HCT116 (cell line): ENCODE measurements around the gene PPIF. TPM values are rescaled to one million over a fixed set of nuclear protein-coding genes. Genes with fewer than 3 reads are reported as not detected.

ENCODE experiments used
- ATAC-seq: fragments of 200-7000 bp; cut with Tn5 transposase; 2 replicates; pipeline ENCODE4 v1.9.1; 2020; ENCODE audit warnings: mild to moderate bottlenecking, moderate library complexity
- BruUV-seq: library from RNA; stranded (reverse); fragments of 400-500 nt; replicated peaks from 2 replicates; lab custom pipeline; 2021; lab: Mats Ljungman, UMichigan
- CTCF ChIA-PET: fragments of 300-600 bp; sonication (Branson Sonifier 250); formaldehyde crosslinking; loops from one replicate; lab custom pipeline; 2021; ENCODE audit warnings: antibody characterized with exemption; lab: Charles Lee
- POLR2A ChIA-PET: fragments of 300-600, 350-600 bp; sonication (Branson Sonifier 250); formaldehyde crosslinking; loops from one replicate; lab custom pipeline; 2021; ENCODE audit warnings: antibody characterized with exemption; lab: Charles Lee
- RAD21 ChIA-PET, 2 experiments: fragments of 300-600 bp; sonication (Branson Sonifier 250); formaldehyde crosslinking; loops; one replicate each; lab custom pipeline; 2023; ENCODE audit warnings: low total read pairs in 2 of 2; ENCODE audit not compliant: uncharacterized antibody in 2 of 2, unreplicated experiment in 2 of 2, low non-redundant PET in 1 of 2; lab: Charles Lee
- DNase-seq: peaks from one replicate; pipeline ENCODE4 v3.0.0-alpha.2; 2010; ENCODE audit warnings: low read depth, low spot score
- H2AFZ ChIP-seq: fragments of 200-600 bp; shearing (Covaris generic), sonication (generic); 2 replicates; pipeline ENCODE4 v1.6.1; 2017; ENCODE audit warnings: low read depth, mixed run types, mixed read lengths, antibody characterized with exemption, low read length; ENCODE audit not compliant: poor library complexity, severe bottlenecking
- H3K27ac ChIP-seq: 2 replicates; pipeline ENCODE4 v1.5.1; 2012; ENCODE audit warnings: low read depth, low read length
- H3K27me3 ChIP-seq: fragments of 200-600 bp; sonication (generic); 2 replicates; pipeline ENCODE4 v1.6.1; 2016; ENCODE audit warnings: mixed run types, low read length, mixed read lengths; ENCODE audit not compliant: insufficient read depth
- H3K36me3 ChIP-seq, 2 experiments: fragments of 200-500 bp in 1 of 2; fragments of 200-600 bp in 1 of 2; sonication (Bioruptor generic) in 1 of 2; sonication (generic) in 1 of 2; 2 replicates each; pipeline versions ENCODE4 v1.5.1 to v1.6.1; 2014 to 2016; ENCODE audit warnings: low read length in 2 of 2, inconsistent platforms in 1 of 2, mixed read lengths in 1 of 2, mixed run types in 1 of 2; ENCODE audit not compliant: insufficient read depth in 2 of 2, control insufficient read depth in 1 of 2
- H3K4me1 ChIP-seq, 2 experiments: fragments of 200-600 bp in 1 of 2; sonication (generic) in 1 of 2; 2 replicates each; pipeline versions ENCODE4 v1.5.1 to v1.6.1; 2012 to 2017; ENCODE audit warnings: low read length in 2 of 2, inconsistent platforms in 1 of 2, mild to moderate bottlenecking in 1 of 2, mixed read lengths in 1 of 2, mixed run types in 1 of 2, moderate library complexity in 1 of 2; ENCODE audit not compliant: insufficient read depth in 2 of 2, control insufficient read depth in 1 of 2
- H3K4me2 ChIP-seq: fragments of 200-600 bp; sonication (generic); 2 replicates; pipeline ENCODE4 v1.6.1; 2017; ENCODE audit warnings: mixed run types, low read length, mixed read lengths
- H3K4me3 ChIP-seq, 2 experiments: fragments of 200-600 bp in 1 of 2; sonication (generic) in 1 of 2; replicated peaks in 1 of 2; 2 replicates each; pipeline ENCODE4 v1.5.1; 2011 to 2016; ENCODE audit warnings: low read length in 2 of 2, control low read depth in 1 of 2, low read depth in 1 of 2, mild to moderate bottlenecking in 1 of 2, mixed read lengths in 1 of 2, mixed run types in 1 of 2
- H3K79me2 ChIP-seq: fragments of 200-600 bp; sonication (generic); 2 replicates; pipeline ENCODE4 v1.6.1; 2017; ENCODE audit warnings: mild to moderate bottlenecking, mixed run types, low read length, moderate library complexity, mixed read lengths; ENCODE audit not compliant: insufficient read depth
- H3K9ac ChIP-seq: fragments of 200-600 bp; sonication (generic); 2 replicates; pipeline ENCODE4 v1.6.1; 2016; ENCODE audit warnings: low read length, mixed read lengths
- H3K9me2 ChIP-seq: fragments of 200-600 bp; sonication (generic), shearing (Covaris generic); 2 replicates; pipeline ENCODE4 v1.6.1; 2017; ENCODE audit warnings: mixed run types, mild to moderate bottlenecking, moderate library complexity; ENCODE audit not compliant: insufficient read depth
- H3K9me3 ChIP-seq, 2 experiments: fragments of 200-500 bp in 1 of 2; fragments of 200-600 bp in 1 of 2; sonication (Bioruptor generic) in 1 of 2; sonication (generic) in 1 of 2; 2 replicates each; pipeline ENCODE4 v1.6.1; 2014 to 2017; ENCODE audit warnings: low read length in 2 of 2, mixed read lengths in 2 of 2, inconsistent platforms in 1 of 2, low read depth in 1 of 2, mild to moderate bottlenecking in 1 of 2, mixed run types in 1 of 2, moderate library complexity in 1 of 2; ENCODE audit not compliant: control insufficient read depth in 1 of 2, insufficient read depth in 1 of 2
- H4K20me1 ChIP-seq: fragments of 200-600 bp; sonication (generic), shearing (Covaris generic); 2 replicates; pipeline ENCODE4 v1.6.1; 2017; ENCODE audit warnings: mixed run types, mild to moderate bottlenecking, moderate library complexity; ENCODE audit not compliant: insufficient read depth
- CBX3 ChIP-seq: IDR thresholded peaks from 2 replicates; pipeline ENCODE4 v1.6.1; 2012; ENCODE audit warnings: low read depth
- EGR1 ChIP-seq: IDR thresholded peaks from 2 replicates; pipeline ENCODE4 v1.6.1; 2012; ENCODE audit warnings: low read depth
- ELF1 ChIP-seq: IDR thresholded peaks from 2 replicates; pipeline ENCODE4 v1.6.1; 2012; ENCODE audit warnings: low read depth, borderline replicate concordance
- EZH2phosphoT487 ChIP-seq: fragments of 200-600 bp; IDR thresholded peaks from 2 replicates; pipeline ENCODE4 v1.6.1; 2018; ENCODE audit warnings: antibody characterized with exemption, borderline replicate concordance
- FOSL1 ChIP-seq: IDR thresholded peaks from 2 replicates; pipeline ENCODE4 v1.6.1; 2012; ENCODE audit warnings: low read depth
- POLR2A ChIP-seq: IDR thresholded peaks from 2 replicates; pipeline ENCODE4 v1.7.0; 2011; ENCODE audit warnings: borderline replicate concordance; ENCODE audit not compliant: insufficient read depth, insufficient read length; ENCODE audit errors: extremely low read depth
- RAD21 ChIP-seq: IDR thresholded peaks from 2 replicates; pipeline ENCODE4 v1.6.1; 2012; ENCODE audit warnings: low read depth, mild to moderate bottlenecking
- SIN3A ChIP-seq: IDR thresholded peaks from 2 replicates; pipeline ENCODE4 v1.6.1; 2012; ENCODE audit warnings: low read depth
- SP1 ChIP-seq: IDR thresholded peaks from 2 replicates; pipeline ENCODE4 v1.6.1; 2012; ENCODE audit warnings: low read depth
- SRF ChIP-seq: IDR thresholded peaks from 2 replicates; pipeline ENCODE4 v1.6.1; 2012; ENCODE audit warnings: low read depth
- TCF7L2 ChIP-seq: IDR thresholded peaks from 2 replicates; pipeline ENCODE4 v1.7.0; 2011; ENCODE audit warnings: borderline replicate concordance, inconsistent platforms; ENCODE audit not compliant: insufficient read depth, insufficient read length; ENCODE audit errors: extremely low read depth
- YY1 ChIP-seq: IDR thresholded peaks from 2 replicates; pipeline ENCODE4 v1.6.1; 2011; ENCODE audit warnings: low read length, low read depth, moderate library complexity, mild to moderate bottlenecking; ENCODE audit not compliant: insufficient replicate concordance; ENCODE audit errors: extremely low read depth
- ZFX ChIP-seq: fragments of 450-650 bp; IDR thresholded peaks from 2 replicates; pipeline ENCODE4 v1.6.1; 2017
- intact Hi-C: fragments of 100-400 bp; cut with micrococcal nuclease; formaldehyde crosslinking; loops from 2 replicates; pipeline ENCODE4 v1.10.0; 2022
- total RNA-seq: library from RNA; stranded (reverse); gene quantifications from one replicate; pipeline ENCODE4 v1.2.1, GENCODE V29; 2021; ENCODE audit not compliant: unreplicated experiment
- TF ChIP-seq, protein P1 (sequence below): IDR thresholded peaks from 2 replicates; pipeline ENCODE4 v1.6.1; 2012
- TF ChIP-seq, protein P2 (sequence below): IDR thresholded peaks from 2 replicates; pipeline ENCODE4 v1.6.1; 2012; ENCODE audit warnings: low read depth
- TF ChIP-seq, protein P3 (sequence below), 3 experiments: fragments of 200-600 bp in 1 of 3; sonication (generic) in 1 of 3; IDR thresholded peaks in 2 of 3; conservative IDR thresholded peaks in 1 of 3; 2 replicates each; pipeline ENCODE4 v1.5.1; 2012 to 2017; ENCODE audit warnings: low read depth in 2 of 3, low read length in 2 of 3, antibody characterized with exemption in 1 of 3, borderline replicate concordance in 1 of 3, control low read depth in 1 of 3, mild to moderate bottlenecking in 1 of 3, mixed read lengths in 1 of 3, mixed run types in 1 of 3, moderate library complexity in 1 of 3; ENCODE audit not compliant: insufficient read depth in 1 of 3

PPIF gene
- total RNA-seq, 1 experiment from 2014 or later, result 85.0 TPM

DNA sequence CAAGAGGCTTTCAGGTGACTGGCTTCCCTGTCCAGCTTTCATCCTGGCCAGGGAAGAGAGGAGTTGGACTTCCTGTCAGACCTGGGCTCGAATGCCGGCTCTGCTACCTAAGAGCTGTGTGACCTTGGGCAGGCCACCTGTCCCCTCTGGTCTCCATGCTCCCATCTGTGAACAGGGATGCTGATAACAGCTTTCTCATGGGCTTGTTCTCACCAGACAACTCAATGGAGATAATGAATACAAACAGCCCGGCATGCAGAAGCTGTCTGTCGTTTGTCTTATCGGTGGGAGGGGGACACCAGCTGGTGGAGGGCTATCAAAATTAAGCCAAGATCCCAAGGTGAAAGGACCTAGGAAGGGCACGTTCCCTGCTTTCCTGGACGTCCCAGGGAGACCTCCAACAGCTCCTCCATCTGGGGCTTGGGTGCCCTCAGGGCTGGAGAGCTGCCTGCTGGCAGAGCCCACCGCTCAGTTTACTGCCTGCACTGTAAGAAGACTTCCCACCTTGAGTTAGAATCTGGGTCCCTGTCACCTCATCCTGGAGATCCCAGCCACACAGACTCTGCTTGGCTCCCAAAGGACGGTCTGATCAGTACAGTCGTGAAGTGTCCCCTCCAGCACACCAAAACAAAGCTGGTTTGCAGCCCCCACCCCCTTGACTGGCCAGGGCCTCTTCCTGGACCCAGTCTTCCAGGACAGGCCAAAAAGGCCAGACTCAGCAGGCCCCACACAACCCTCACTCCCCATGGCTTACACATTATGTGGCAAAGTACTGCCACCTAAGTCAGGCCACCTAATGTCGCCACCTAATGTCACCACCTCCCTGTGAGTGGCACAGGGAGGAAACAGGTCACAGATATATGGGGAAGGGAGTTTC lies 40.9 kb downstream of the PPIF start:
- intact Hi-C loops, result no loop called here
- TF ChIP-seq SRF (no peak), SIN3A (no peak), POLR2A (no peak), RAD21 (no peak), FOSL1 (no peak), EZH2phosphoT487 (no peak), SP1 (no peak), TCF7L2 (no peak), CBX3 (no peak), ELF1 (no peak), ZFX (no peak), EGR1 (no peak), YY1 (no peak)
- TF ChIP-seq, protein P1, sequence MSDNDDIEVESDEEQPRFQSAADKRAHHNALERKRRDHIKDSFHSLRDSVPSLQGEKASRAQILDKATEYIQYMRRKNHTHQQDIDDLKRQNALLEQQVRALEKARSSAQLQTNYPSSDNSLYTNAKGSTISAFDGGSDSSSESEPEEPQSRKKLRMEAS, result no peak
- TF ChIP-seq, protein P2, sequence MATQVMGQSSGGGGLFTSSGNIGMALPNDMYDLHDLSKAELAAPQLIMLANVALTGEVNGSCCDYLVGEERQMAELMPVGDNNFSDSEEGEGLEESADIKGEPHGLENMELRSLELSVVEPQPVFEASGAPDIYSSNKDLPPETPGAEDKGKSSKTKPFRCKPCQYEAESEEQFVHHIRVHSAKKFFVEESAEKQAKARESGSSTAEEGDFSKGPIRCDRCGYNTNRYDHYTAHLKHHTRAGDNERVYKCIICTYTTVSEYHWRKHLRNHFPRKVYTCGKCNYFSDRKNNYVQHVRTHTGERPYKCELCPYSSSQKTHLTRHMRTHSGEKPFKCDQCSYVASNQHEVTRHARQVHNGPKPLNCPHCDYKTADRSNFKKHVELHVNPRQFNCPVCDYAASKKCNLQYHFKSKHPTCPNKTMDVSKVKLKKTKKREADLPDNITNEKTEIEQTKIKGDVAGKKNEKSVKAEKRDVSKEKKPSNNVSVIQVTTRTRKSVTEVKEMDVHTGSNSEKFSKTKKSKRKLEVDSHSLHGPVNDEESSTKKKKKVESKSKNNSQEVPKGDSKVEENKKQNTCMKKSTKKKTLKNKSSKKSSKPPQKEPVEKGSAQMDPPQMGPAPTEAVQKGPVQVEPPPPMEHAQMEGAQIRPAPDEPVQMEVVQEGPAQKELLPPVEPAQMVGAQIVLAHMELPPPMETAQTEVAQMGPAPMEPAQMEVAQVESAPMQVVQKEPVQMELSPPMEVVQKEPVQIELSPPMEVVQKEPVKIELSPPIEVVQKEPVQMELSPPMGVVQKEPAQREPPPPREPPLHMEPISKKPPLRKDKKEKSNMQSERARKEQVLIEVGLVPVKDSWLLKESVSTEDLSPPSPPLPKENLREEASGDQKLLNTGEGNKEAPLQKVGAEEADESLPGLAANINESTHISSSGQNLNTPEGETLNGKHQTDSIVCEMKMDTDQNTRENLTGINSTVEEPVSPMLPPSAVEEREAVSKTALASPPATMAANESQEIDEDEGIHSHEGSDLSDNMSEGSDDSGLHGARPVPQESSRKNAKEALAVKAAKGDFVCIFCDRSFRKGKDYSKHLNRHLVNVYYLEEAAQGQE, result no peak
- TF ChIP-seq, protein P3, sequence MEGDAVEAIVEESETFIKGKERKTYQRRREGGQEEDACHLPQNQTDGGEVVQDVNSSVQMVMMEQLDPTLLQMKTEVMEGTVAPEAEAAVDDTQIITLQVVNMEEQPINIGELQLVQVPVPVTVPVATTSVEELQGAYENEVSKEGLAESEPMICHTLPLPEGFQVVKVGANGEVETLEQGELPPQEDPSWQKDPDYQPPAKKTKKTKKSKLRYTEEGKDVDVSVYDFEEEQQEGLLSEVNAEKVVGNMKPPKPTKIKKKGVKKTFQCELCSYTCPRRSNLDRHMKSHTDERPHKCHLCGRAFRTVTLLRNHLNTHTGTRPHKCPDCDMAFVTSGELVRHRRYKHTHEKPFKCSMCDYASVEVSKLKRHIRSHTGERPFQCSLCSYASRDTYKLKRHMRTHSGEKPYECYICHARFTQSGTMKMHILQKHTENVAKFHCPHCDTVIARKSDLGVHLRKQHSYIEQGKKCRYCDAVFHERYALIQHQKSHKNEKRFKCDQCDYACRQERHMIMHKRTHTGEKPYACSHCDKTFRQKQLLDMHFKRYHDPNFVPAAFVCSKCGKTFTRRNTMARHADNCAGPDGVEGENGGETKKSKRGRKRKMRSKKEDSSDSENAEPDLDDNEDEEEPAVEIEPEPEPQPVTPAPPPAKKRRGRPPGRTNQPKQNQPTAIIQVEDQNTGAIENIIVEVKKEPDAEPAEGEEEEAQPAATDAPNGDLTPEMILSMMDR (IDR thresholded peaks at IDR 0.05 in 2 of 3, conservative IDR thresholded peaks at IDR 0.05 in 1 of 3; ENCODE audit: borderline replicate concordance in 1 of 3, insufficient read depth in 1 of 3, low read depth in 2 of 3, low read length in 2 of 3), result no peak
- no peaks in the 10 kb centered on the region for H3K9me2 ChIP-seq
- H3K4me2 ChIP-seq, result no peak overlapping the region
- H3K79me2 ChIP-seq, result no peaks in the 10 kb centered on the region
- RAD21 ChIA-PET, result no interaction called here
- no peaks in the 10 kb centered on the region for H3K4me1 ChIP-seq
- no peak overlapping the region for H3K4me3 ChIP-seq
- DNase-seq, result no peak
- ATAC-seq, result no peak
- POLR2A ChIA-PET, result no interaction called here
- no peak overlapping the region for H2AFZ ChIP-seq
- no peak overlapping the region for H3K27ac ChIP-seq
- no peak overlapping the region for H3K9ac ChIP-seq
- no peaks in the 10 kb centered on the region for H3K9me3 ChIP-seq
- no TSS peak for BruUV-seq
- H3K27me3 ChIP-seq, result no peaks in the 10 kb centered on the region
- CTCF ChIA-PET, result interaction anchor here (0.9 to 1.0 kb wide), 2 partner anchors 99 to 100 kb away, joined by 3 read pairs; no protein-coding TSS in a partner anchor
- H4K20me1 ChIP-seq, result no peaks in the 10 kb centered on the region
- no peaks in the 10 kb centered on the region for H3K36me3 ChIP-seq
